HG02885 (cell line): Measurements from ENCODE around the gene GRIK1.

Experiments
- ATAC-seq: cut with Tn5 transposase; IDR thresholded peaks from one replicate; pipeline ENCODE4 v1.9.1; 2021; ENCODE audit warnings: mild to moderate bottlenecking; ENCODE audit not compliant: unreplicated experiment, poor library complexity

GRIK1 gene

DNA sequence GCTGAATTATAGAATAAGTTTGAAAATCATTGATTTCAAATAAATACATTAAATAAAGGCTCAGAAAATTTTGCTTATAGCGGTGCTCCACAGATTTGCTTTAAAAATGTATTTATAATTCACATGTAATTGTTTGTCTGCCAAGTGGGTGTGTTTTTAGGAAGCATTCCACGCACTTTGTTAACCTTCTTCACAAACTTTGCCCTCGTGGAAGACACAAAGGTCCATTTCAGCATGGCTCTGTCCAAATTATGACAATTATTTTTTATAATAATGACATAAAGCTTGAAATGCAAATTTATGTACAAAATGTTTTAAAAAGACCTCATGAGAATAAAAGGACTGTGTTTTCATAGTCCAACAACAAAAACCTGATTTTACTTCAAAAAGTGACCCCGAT, 146.1 kb downstream of the GRIK1 start:
- no peak for ATAC-seq

DNA sequence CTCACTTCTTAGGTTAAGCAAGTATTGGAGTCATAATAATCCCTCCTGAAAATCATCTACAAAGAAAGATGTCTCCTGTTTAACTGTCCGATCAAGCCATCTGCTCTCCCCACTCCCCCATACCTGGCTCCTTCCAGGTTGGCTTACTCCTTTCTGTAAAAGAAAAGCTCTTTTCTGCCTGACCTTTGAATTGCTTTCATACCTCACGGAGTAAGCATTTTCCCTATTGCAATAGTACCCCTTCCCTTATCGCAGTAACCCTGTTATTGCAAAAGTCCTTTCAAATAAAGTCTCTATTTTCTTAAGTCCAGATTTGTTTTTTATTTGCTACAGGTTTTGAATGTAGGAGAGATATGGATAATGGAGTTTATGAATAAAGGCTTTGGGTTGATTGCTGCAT, 150.4 kb downstream of the GRIK1 start:
- ATAC-seq = no peak

DNA sequence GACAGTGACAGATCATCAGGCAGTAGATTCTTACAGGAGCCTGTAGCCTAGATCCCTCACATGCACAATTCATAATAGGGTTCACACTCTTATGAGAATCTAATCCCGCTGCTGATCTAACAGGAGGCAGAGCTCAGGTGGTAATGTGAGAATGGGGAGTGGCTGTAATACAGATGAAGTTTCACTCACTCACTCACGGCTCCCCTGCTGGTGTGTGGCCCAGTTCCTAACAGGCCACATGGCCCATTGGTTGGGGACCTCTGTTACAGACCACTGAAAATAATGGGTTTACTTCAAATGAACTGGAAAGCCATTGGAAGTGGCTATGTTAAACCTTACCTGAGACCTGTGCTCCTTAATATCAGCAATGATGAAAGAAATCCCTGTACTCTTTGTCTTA, 151.0 kb downstream of the GRIK1 start:
- ATAC-seq = no peak

GRCh38 chr21:29787361-29787909, 152.4 kb downstream of the GRIK1 start:
- no peak for ATAC-seq

DNA sequence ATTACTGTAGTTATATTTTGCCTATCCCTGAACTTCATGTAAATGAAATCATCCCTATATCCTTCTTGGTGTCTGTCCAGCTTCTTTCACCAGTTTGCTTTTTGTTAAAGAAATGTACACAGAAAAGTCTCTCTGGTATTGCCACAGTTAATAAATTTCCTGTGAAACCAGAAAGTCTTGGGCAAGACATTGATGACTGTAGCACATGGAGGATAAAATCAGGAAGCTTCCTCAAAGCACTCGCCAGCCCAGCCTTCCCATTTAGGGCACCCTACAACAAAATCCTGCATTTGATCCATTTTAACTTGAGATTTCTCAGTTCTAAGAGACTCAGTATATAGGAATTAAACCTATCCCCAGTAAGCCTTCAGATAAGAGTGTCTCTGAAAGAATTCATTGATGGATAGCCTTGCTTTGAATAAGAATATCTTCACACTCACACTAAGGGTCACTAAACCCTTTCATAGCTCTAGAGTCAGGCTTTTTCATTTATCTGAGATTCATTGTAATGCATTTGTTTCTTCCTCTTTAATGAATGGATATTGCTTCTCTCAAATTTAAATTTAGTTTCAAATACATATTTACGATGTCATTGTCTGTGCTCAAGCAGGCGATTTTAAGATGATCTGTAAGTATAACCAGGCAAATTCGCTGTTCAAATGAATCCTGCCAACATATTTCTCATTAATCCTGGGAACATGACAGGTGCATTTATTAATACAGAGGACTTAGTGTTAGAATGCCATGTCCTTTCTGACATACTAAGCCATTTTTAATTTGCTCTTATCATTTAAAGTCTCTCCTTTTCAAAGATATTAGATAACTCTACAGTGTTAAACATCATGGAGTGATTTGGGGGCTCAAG, 153.1 kb downstream of the GRIK1 start:
- no peak for ATAC-seq

DNA sequence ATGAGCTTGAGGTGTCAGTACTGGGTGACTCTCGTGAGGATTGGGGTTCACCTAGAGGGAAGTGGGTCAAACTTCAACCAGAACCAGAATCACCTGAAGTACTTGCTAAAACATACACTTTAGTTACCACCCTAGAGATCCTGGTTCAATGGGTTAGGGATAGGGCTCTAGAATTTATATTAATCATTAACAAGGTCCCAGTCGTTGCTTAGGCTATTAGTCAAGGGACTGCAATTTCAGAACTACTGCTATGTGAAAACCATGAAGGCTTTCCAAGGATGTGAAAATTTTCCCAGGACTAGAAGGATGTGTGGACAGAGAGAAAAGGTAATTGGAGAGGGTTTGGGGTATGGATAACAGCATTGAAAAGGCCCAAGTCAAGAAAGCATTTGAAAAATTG, 162.6 kb downstream of the GRIK1 start:
- no peak for ATAC-seq

DNA sequence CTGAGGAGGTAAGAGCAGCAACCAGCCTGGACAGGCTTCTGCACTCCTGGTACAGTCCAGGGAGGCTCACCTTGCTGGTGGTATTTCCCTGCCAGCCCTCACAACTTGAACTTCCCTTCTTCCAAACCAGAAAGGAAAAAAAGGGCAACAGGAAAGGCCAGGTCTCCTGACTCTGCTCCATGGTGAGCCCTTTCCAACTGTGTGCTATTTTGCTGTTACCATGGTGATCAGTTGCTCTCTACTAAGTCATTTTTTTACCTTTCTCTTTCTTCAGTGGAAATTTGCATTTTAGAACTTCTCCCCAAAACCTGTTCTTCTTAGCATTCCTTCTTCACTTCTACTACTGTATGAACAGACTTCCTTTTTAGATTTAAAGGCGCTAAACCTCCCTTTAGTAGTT, 164.3 kb downstream of the GRIK1 start:
- no peak for ATAC-seq

- ATAC-seq = no peak
Observed at GRCh38 chr21:29771491-29772066, 168.2 kb downstream of the GRIK1 start.

- no peak for ATAC-seq
Observed at GRCh38 chr21:29763674-29764073, 176.1 kb downstream of the GRIK1 start.

DNA sequence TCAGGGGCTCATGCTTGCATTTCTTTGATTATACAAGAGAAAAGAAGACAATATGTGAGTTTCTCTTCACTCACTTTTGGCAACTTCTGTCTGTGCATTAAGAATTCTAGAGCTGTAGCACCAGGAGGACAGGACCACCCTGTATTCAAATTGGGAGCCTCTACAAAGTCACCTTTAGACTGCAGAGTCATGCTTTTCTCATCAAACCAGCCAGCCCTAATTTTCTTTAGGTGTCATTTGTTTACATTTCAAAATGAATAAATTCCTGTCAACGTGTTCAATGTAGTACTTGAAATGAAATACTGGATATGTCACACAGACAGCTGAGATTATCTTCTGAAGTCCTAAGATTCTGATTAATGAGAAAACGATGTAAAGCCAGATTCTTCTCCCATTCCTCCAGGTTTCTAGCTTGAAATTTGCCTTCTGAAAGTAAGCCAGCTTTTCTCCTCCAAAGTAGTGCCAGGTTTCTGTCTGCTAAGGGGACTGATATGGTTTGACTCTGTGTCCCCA, 177.2 kb downstream of the GRIK1 start:
- ATAC-seq = no peak

DNA sequence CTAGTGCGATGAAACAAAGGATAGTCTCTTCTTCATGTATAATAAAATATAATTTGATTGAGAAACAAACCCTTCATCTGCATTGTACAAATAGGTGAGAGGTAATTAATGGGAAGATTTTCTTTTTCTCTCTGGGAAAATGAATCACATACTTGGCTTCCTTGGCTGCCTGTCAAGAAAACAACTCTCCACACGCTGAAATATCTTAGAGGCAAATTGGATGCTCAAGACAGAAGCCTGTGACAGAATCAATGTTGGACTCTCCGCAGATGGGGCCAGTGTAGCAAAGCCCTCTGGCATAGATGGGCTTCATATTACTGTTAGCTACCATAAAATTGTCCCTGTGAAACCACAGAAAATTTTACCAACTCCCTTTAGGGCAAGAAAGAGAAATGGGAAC, 186.6 kb downstream of the GRIK1 start:
- ATAC-seq = no peak

DNA sequence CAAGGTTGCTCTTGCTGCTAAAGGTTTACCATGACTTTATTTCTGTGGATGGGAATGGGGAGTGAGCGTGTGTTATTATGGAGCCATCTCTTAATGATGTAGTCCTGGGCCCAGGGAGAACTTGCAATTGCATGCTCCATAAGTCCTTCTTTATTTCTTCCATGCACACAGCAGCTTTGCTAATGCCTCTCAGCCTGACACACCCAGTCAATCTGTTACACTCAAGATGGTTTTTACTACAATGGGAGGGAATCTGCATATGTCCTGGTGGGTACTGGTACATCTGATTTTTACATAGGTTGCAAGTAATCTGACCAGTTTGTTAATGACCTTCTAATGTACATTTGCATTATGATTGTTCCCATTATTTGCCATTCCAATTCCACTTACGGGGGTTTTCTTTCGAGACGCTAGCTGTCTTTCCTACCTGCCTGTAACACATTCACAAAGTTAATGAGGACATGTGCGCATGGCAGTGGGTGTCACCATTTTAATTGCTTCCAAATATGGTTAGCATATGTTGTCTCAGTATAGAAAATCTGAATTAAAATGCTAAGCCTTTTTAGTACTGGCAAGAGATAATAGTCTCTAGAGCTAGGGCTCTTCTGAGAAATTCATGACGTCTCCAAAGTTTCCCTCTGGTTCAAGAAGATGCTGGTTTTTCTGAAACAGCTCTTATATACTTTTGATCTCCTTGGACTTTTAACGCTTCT, 188.2 kb downstream of the GRIK1 start:
- ATAC-seq = no peak

DNA sequence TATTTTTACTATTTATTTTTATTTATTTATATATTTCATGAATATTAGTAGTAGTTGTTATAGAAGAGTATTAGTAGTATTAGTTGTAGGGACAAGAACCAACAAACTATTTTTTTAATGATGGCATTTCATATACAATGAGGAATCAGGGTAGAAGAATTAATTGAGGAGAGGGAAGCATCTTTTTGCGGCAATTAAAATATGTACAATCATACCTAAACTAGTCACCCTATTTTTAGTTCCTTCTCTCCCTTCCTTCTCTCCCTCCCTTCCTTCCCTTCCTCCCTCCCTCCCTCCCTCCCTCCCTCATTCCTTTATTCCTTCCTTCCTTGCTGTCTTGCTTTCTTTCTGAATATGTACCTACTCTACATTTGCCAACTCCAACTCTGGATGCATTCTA, 189.8 kb downstream of the GRIK1 start:
- no peak for ATAC-seq

GRCh38 chr21:29749223-29749622, 190.6 kb downstream of the GRIK1 start:
- ATAC-seq = no peak

GRCh38 chr21:29748391-29749167, 191.2 kb downstream of the GRIK1 start:
- no peak for ATAC-seq

GRCh38 chr21:29741761-29742160, 198.0 kb downstream of the GRIK1 start:
- no peak for ATAC-seq

GRCh38 chr21:29739176-29739575, 200.6 kb downstream of the GRIK1 start:
- no peak for ATAC-seq

- ATAC-seq = no peak
Observed at GRCh38 chr21:29738730-29739129, 201.1 kb downstream of the GRIK1 start.

GRCh38 chr21:29737186-29737585, 202.6 kb downstream of the GRIK1 start:
- no peak for ATAC-seq

DNA sequence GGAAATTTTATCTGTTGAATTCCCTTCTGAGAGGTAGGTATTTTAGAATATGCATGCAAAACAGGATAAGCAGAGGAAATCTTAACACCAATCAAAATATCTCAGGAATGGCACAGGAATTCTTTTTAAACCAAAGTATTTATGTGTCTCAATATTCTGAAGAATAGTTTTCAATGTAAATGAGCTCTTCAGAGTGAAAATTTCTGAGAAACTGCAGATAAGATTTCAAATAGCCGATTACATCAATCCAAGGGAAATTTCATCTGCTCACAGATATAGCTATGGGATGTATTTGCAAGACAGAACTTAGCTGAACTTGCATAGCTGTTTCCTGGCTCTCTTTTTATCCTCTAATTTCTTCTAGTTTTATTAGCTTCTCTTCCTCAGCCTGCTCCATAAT, 209.5 kb downstream of the GRIK1 start:
- ATAC-seq = no peak
